Loucy (cell line): ENCODE results near the gene SLC4A9.

Experiments
- H2AFZ ChIP-seq: fragments of 200-600 bp; sonication (generic); 2 replicates; pipeline ENCODE4 v1.6.0; 2016; ENCODE audit warnings: antibody characterized with exemption, mild to moderate bottlenecking, low read length, moderate library complexity
- H3F3A ChIP-seq: fragments of 200-600 bp; 2 replicates; pipeline ENCODE4 v1.6.0; 2016; ENCODE audit warnings: antibody characterized with exemption, low read depth, mild to moderate bottlenecking
- H3K27me3 ChIP-seq: fragments of 200-600 bp; sonication (generic); 2 replicates; pipeline ENCODE4 v1.6.1; 2014; ENCODE audit warnings: low read length, mild to moderate bottlenecking; ENCODE audit not compliant: insufficient read depth, poor library complexity, severe bottlenecking
- H3K36me3 ChIP-seq: fragments of 200-600 bp; sonication (generic); 2 replicates; pipeline ENCODE4 v1.6.1; 2016; ENCODE audit warnings: low read length; ENCODE audit not compliant: insufficient read depth
- H3K4me1 ChIP-seq: fragments of 200-600 bp; sonication (generic); 2 replicates; pipeline ENCODE4 v1.5.1; 2014; ENCODE audit warnings: low read length, mild to moderate bottlenecking; ENCODE audit not compliant: insufficient read depth, poor library complexity, severe bottlenecking
- H3K4me2 ChIP-seq: fragments of 200-600 bp; sonication (generic); 2 replicates; pipeline ENCODE4 v1.6.0; 2014; ENCODE audit warnings: antibody characterized with exemption, low read length, low read depth, mild to moderate bottlenecking; ENCODE audit not compliant: poor library complexity, severe bottlenecking
- H3K4me3 ChIP-seq: fragments of 200-600 bp; sonication (generic); 2 replicates; pipeline ENCODE4 v1.5.1; 2014; ENCODE audit warnings: low read length, mild to moderate bottlenecking, mixed read lengths; ENCODE audit not compliant: poor library complexity, severe bottlenecking
- H3K79me2 ChIP-seq: fragments of 200-600 bp; sonication (generic); 2 replicates; pipeline ENCODE4 v1.6.1; 2014; ENCODE audit warnings: low read length; ENCODE audit not compliant: insufficient read depth
- H3K9ac ChIP-seq: fragments of 200-600 bp; sonication (generic); 2 replicates; pipeline ENCODE4 v1.6.0; 2014; ENCODE audit warnings: mild to moderate bottlenecking, low read depth, low read length, moderate library complexity; ENCODE audit not compliant: poor library complexity, severe bottlenecking
- H3K9me2 ChIP-seq: fragments of 200-600 bp; sonication (generic); replicated peaks from 2 replicates; pipeline ENCODE4 v1.6.1; 2016; ENCODE audit warnings: low read depth, low read length, mixed read lengths
- H3K9me3 ChIP-seq: fragments of 200-600 bp; sonication (generic); 2 replicates; pipeline ENCODE4 v1.6.1; 2014; ENCODE audit warnings: mild to moderate bottlenecking, antibody characterized with exemption, low read length, low read depth; ENCODE audit not compliant: insufficient read depth
- H4K20me1 ChIP-seq: fragments of 200-600 bp; sonication (generic); 2 replicates; pipeline ENCODE4 v1.6.0; 2014; ENCODE audit warnings: antibody characterized with exemption, low read length, mild to moderate bottlenecking; ENCODE audit not compliant: insufficient read depth, poor library complexity, severe bottlenecking
- CTCF ChIP-seq: fragments of 200-600 bp; sonication (generic); conservative IDR thresholded peaks from 2 replicates; pipeline ENCODE4 v1.5.1; 2014; ENCODE audit warnings: mild to moderate bottlenecking, antibody characterized with exemption, low read length
- EZH2phosphoT487 ChIP-seq: fragments of 200-600 bp; IDR thresholded peaks from 2 replicates; pipeline ENCODE4 v1.6.1; 2018; ENCODE audit warnings: antibody characterized with exemption, mild to moderate bottlenecking, moderate library complexity, borderline replicate concordance

The SLC4A9 gene

GRCh38 chr5:140356853-140357725 lies 2.9 kb upstream of the SLC4A9 start:
- H2AFZ ChIP-seq, result peak overlapping the region; percentile 82; the same call in 1 of the 2 replicates
- peak overlapping the region; percentile 32 for H3K4me2 ChIP-seq

GRCh38 chr5:140357726-140358093 lies 2.3 kb upstream of the SLC4A9 start:
- Histone ChIP-seq H3K9ac (no peak overlapping the region), H3K4me1 (no peaks in the 10 kb centered on the region), H3K9me3 (no peaks in the 10 kb centered on the region), H2AFZ (peak overlapping the region; percentile 82), H3K79me2 (no peaks in the 10 kb centered on the region), H4K20me1 (no peaks in the 10 kb centered on the region), H3K4me2 (peak overlapping the region; percentile 32), H3K36me3 (no peaks in the 10 kb centered on the region), H3K27me3 (no peaks in the 10 kb centered on the region), H3F3A (no peaks in the 10 kb centered on the region), H3K9me2 (no peaks in the 10 kb centered on the region), H3K4me3 (peak overlapping the region; percentile 43)
- peak; percentile 86 for TF ChIP-seq CTCF
- TF ChIP-seq EZH2phosphoT487, result no peak

More at GRCh38 chr5:140356853-140357725, 2.9 kb upstream of the SLC4A9 start:
- TF ChIP-seq CTCF, result no peak
- no peak for TF ChIP-seq EZH2phosphoT487
- H3F3A ChIP-seq, result no peaks in the 10 kb centered on the region
- H3K27me3 ChIP-seq, result no peaks in the 10 kb centered on the region
- H3K36me3 ChIP-seq, result no peaks in the 10 kb centered on the region
- H3K9me3 ChIP-seq, result no peaks in the 10 kb centered on the region
- no peaks in the 10 kb centered on the region for H3K9me2 ChIP-seq
- H3K9ac ChIP-seq, result no peak overlapping the region
- no peaks in the 10 kb centered on the region for H3K79me2 ChIP-seq
- H4K20me1 ChIP-seq, result no peaks in the 10 kb centered on the region
- no peaks in the 10 kb centered on the region for H3K4me1 ChIP-seq
- H3K4me3 ChIP-seq, result no peak overlapping the region

GRCh38 chr5:140358738-140359310 lies 1.2 kb upstream of the SLC4A9 start:
- no peaks in the 10 kb centered on the region for H3K9me2 ChIP-seq
- no peaks in the 10 kb centered on the region for H3K79me2 ChIP-seq
- no peak for TF ChIP-seq EZH2phosphoT487
- TF ChIP-seq CTCF, result peak; percentile 39
- no peaks in the 10 kb centered on the region for H3K9me3 ChIP-seq
- no peaks in the 10 kb centered on the region for H3K4me1 ChIP-seq
- H3K4me2 ChIP-seq, result no peak overlapping the region
- H2AFZ ChIP-seq, result 0 out of 2 replicates have a peak overlapping the region, but pooled peaks have one; percentile 55
- no peak overlapping the region for H3K9ac ChIP-seq
- no peak overlapping the region for H3K4me3 ChIP-seq
- no peaks in the 10 kb centered on the region for H3F3A ChIP-seq
- no peaks in the 10 kb centered on the region for H4K20me1 ChIP-seq
- no peaks in the 10 kb centered on the region for H3K27me3 ChIP-seq
- H3K36me3 ChIP-seq, result no peaks in the 10 kb centered on the region
